CD14-positive monocyte (primary cell): Measurements from ENCODE around the gene SBK2. TPM values are rescaled to one million over a fixed set of nuclear protein-coding genes. Genes with fewer than 3 reads are reported as not detected.

Source experiments
- DNase-seq, 3 donors: peaks; one replicate each; pipeline ENCODE4 v3.0.0-alpha.2; 2011 to 2022
- H2AFZ ChIP-seq: 2 replicates; pipeline ENCODE4 v1.6.0; 2012; ENCODE audit warnings: mild to moderate bottlenecking, low read depth, low read length, inconsistent platforms; ENCODE audit not compliant: insufficient read depth, poor library complexity, severe bottlenecking
- H3K27ac ChIP-seq, 2 donors: 1 replicate in 1 of 2; 2 replicates in 1 of 2; pipeline ENCODE4 v1.5.1; 2012 to 2013; ENCODE audit warnings: low read length in 2 of 2, control low read depth in 1 of 2, inconsistent platforms in 1 of 2, low read depth in 1 of 2, mild to moderate bottlenecking in 1 of 2
- H3K27me3 ChIP-seq, 2 donors: one replicate each; pipeline versions ENCODE4 v1.6.0 to v1.6.1; 2011 to 2013; ENCODE audit warnings: low read length in 2 of 2; ENCODE audit not compliant: control insufficient read depth in 2 of 2, insufficient read depth in 2 of 2
- H3K36me3 ChIP-seq, 2 donors: replicated peaks in 1 of 2; 1 replicate in 1 of 2; 2 replicates in 1 of 2; pipeline versions ENCODE4 v1.5.1 to v1.6.1; 2012 to 2013; ENCODE audit warnings: low read length in 2 of 2, control low read depth in 1 of 2, inconsistent platforms in 1 of 2, mild to moderate bottlenecking in 1 of 2; ENCODE audit not compliant: insufficient read depth in 2 of 2, control insufficient read depth in 1 of 2
- H3K4me1 ChIP-seq, 2 donors: 1 replicate in 1 of 2; 2 replicates in 1 of 2; pipeline versions ENCODE4 v1.5.1 to v1.6.1; 2012 to 2013; ENCODE audit warnings: low read length in 2 of 2, control low read depth in 1 of 2, inconsistent platforms in 1 of 2, mild to moderate bottlenecking in 1 of 2, moderate library complexity in 1 of 2; ENCODE audit not compliant: insufficient read depth in 2 of 2, control insufficient read depth in 1 of 2
- H3K4me2 ChIP-seq: replicated peaks from 2 replicates; pipeline ENCODE3; 2012; ENCODE audit warnings: low read length, moderate library complexity, mild to moderate bottlenecking; ENCODE audit not compliant: poor library complexity, severe bottlenecking; ENCODE audit errors: extremely low read depth
- H3K4me3 ChIP-seq, 3 experiments: fragments of 200-600 bp in 1 of 3; sonication (generic) in 1 of 3; replicated peaks in 1 of 3; 1 replicate in 2 of 3; 2 replicates in 1 of 3; pipeline ENCODE4 v1.5.1; 2011 to 2013; ENCODE audit warnings: low read length in 3 of 3, mild to moderate bottlenecking in 3 of 3, control low read depth in 2 of 3, low read depth in 2 of 3, inconsistent platforms in 1 of 3, moderate library complexity in 1 of 3
- H3K79me2 ChIP-seq: 2 replicates; pipeline ENCODE4 v1.6.0; 2012; ENCODE audit warnings: mild to moderate bottlenecking, control low read depth, inconsistent platforms, low read length, moderate library complexity; ENCODE audit not compliant: insufficient read depth
- H3K9ac ChIP-seq: 2 replicates; pipeline ENCODE4 v1.6.0; 2017; ENCODE audit warnings: low read length, mild to moderate bottlenecking; ENCODE audit not compliant: insufficient read depth, poor library complexity, severe bottlenecking
- H3K9me3 ChIP-seq, 2 donors: replicated peaks in 1 of 2; 1 replicate in 1 of 2; 2 replicates in 1 of 2; pipeline versions ENCODE4 v1.5.1 to v1.6.1; 2012 to 2013; ENCODE audit warnings: low read length in 2 of 2, control low read depth in 1 of 2; ENCODE audit not compliant: control insufficient read depth in 1 of 2, insufficient read depth in 1 of 2
- H4K20me1 ChIP-seq: 2 replicates; pipeline ENCODE4 v1.6.0; 2012; ENCODE audit warnings: mild to moderate bottlenecking, low read length, control low read depth, moderate library complexity; ENCODE audit not compliant: insufficient read depth
- H3K27ac Mint-ChIP-seq, 7 donors: one replicate each; pipeline ENCODE4 v1.8.0; 2020; ENCODE audit warnings: mild to moderate bottlenecking in 7 of 7, mixed read lengths in 7 of 7, moderate library complexity in 6 of 7, inconsistent platforms in 2 of 7
- H3K27me3 Mint-ChIP-seq, 3 donors: one replicate each; pipeline ENCODE4 v1.8.0; 2021 to 2022; ENCODE audit warnings: low read depth in 3 of 3, mild to moderate bottlenecking in 3 of 3, mixed read lengths in 3 of 3, moderate library complexity in 3 of 3, inconsistent platforms in 1 of 3
- H3K36me3 Mint-ChIP-seq, 2 donors: one replicate each; pipeline ENCODE4 v1.8.0; 2020; ENCODE audit warnings: mixed read lengths in 2 of 2, inconsistent platforms in 1 of 2, mild to moderate bottlenecking in 1 of 2
- H3K4me1 Mint-ChIP-seq: one replicate; pipeline ENCODE4 v1.8.0; 2020; ENCODE audit warnings: mild to moderate bottlenecking, mixed read lengths
- H3K4me3 Mint-ChIP-seq, 2 donors: one replicate each; pipeline ENCODE4 v1.8.0; 2020; ENCODE audit warnings: mild to moderate bottlenecking in 2 of 2, mixed read lengths in 2 of 2, moderate library complexity in 1 of 2
- H3K9me3 Mint-ChIP-seq, 7 donors: one replicate each; pipeline ENCODE4 v1.8.0; 2020 to 2022; ENCODE audit warnings: mixed read lengths in 7 of 7, mild to moderate bottlenecking in 6 of 7, moderate library complexity in 6 of 7, inconsistent platforms in 2 of 7
- WGBS: methylation state at CpG from one replicate; pipeline ENCODE4 v1.1.5; 2013; ENCODE audit warnings: missing lambda C conversion rate; ENCODE audit not compliant: insufficient coverage; 5-methylcytosine and 5-hydroxymethylcytosine counted together
- intact Hi-C, 2 donors: fragments of 100-400 bp; cut with micrococcal nuclease; formaldehyde crosslinking; loops; one replicate each; pipeline versions ENCODE4 v1.15.0 to v1.15.1; 2023
- polyA plus RNA-seq, 3 donors: library from polyadenylated mRNA; depleted of rRNA in 1 of 3; unstranded in 2 of 3; stranded (reverse) in 1 of 3; fragments of 300-500 nt in 2 of 3; fragments of >200 nt in 1 of 3; fragmentation: Illumina TruSeq in 2 of 3; gene quantifications; 1 replicate in 2 of 3; 2 replicates in 1 of 3; pipeline ENCODE4 v1.2.3, GENCODE V29; 2012 to 2021
- TF ChIP-seq, protein P1 (sequence below): fragments of 200-600 bp; IDR thresholded peaks from one replicate; pipeline ENCODE4 v1.8.0; 2022; ENCODE audit warnings: antibody characterized with exemption, mild to moderate bottlenecking

SBK2 gene
- polyA plus RNA-seq, 3 donors = not detected

GRCh38 chr19:55486971-55487923 lies 49.7 kb downstream of the SBK2 start:
- Mint-ChIP-seq H3K9me3 (no peaks in the 10 kb centered on the region), H3K36me3 (peaks cover 10 to 12% of the 10 kb centered on the region in 2 donors), H3K4me1 (peaks cover 14% of the 10 kb centered on the region), H3K27me3 (peaks cover 11 to 42% (median 17%) of the 10 kb centered on the region in 3 donors), H3K4me3 (no peak overlapping the region), H3K27ac (peak overlapping the region in 4 of 7 donors; percentile 21 to 68 (median 46))
- H3K36me3 ChIP-seq = peaks cover 10 to 16% of the 10 kb centered on the region in 2 donors
- H3K4me1 ChIP-seq = peaks cover 12 to 17% of the 10 kb centered on the region in 2 donors
- TF ChIP-seq, protein P1, sequence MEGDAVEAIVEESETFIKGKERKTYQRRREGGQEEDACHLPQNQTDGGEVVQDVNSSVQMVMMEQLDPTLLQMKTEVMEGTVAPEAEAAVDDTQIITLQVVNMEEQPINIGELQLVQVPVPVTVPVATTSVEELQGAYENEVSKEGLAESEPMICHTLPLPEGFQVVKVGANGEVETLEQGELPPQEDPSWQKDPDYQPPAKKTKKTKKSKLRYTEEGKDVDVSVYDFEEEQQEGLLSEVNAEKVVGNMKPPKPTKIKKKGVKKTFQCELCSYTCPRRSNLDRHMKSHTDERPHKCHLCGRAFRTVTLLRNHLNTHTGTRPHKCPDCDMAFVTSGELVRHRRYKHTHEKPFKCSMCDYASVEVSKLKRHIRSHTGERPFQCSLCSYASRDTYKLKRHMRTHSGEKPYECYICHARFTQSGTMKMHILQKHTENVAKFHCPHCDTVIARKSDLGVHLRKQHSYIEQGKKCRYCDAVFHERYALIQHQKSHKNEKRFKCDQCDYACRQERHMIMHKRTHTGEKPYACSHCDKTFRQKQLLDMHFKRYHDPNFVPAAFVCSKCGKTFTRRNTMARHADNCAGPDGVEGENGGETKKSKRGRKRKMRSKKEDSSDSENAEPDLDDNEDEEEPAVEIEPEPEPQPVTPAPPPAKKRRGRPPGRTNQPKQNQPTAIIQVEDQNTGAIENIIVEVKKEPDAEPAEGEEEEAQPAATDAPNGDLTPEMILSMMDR = no peak
- 85% methylated on average over 8 of the region's 27 CpGs for WGBS
- no peak overlapping the region for H3K9ac ChIP-seq
- peaks cover 0 to 3% of the 10 kb centered on the region in 2 donors for H3K27me3 ChIP-seq
- intact Hi-C loops = no loop called here
- no peaks in the 10 kb centered on the region for H3K79me2 ChIP-seq
- no peak overlapping the region for H3K4me2 ChIP-seq
- no peak overlapping the region for H2AFZ ChIP-seq
- no peaks in the 10 kb centered on the region for H3K9me3 ChIP-seq
- no peak overlapping the region for H3K4me3 ChIP-seq
- peaks cover 16% of the 10 kb centered on the region for H4K20me1 ChIP-seq
- H3K27ac ChIP-seq = no peak overlapping the region
- no peak for DNase-seq

- Histone ChIP-seq H3K79me2 (no peaks in the 10 kb centered on the region), H3K27ac (no peak overlapping the region), H3K9me3 (no peaks in the 10 kb centered on the region), H3K4me1 (peaks cover 12 to 17% of the 10 kb centered on the region in 2 donors), H3K4me2 (no peak overlapping the region), H3K36me3 (peaks cover 12 to 18% of the 10 kb centered on the region in 2 donors), H3K27me3 (no peaks in the 10 kb centered on the region), H2AFZ (no peak overlapping the region), H3K4me3 (no peak overlapping the region), H3K9ac (no peak overlapping the region), H4K20me1 (peaks cover 16% of the 10 kb centered on the region)
- Mint-ChIP-seq H3K27me3 (peaks cover 8 to 40% (median 12%) of the 10 kb centered on the region in 3 donors), H3K27ac (peak overlapping the region in 5 of 7 donors; percentile 5 to 84 (median 59)), H3K36me3 (peaks cover 12 to 15% of the 10 kb centered on the region in 2 donors), H3K4me3 (no peak overlapping the region), H3K9me3 (peaks cover 0 to 2% (median 0%) of the 10 kb centered on the region in 7 donors), H3K4me1 (peaks cover 14% of the 10 kb centered on the region)
- intact Hi-C loops = no loop called here
- no peak for DNase-seq
- WGBS = 89% methylated on average over 33 of the region's 53 CpGs
- TF ChIP-seq, protein P1 = no peak
These were observed 50.6 kb downstream of the SBK2 start for GRCh38 chr19:55486043-55486970.
